Epithelial cell of esophagus (primary cell): ENCODE results near the gene GAS2L1.

Experiments used
- DNase-seq: peaks from one replicate; pipeline ENCODE4 v3.0.0; 2010; ENCODE audit warnings: low read depth
- H3K4me3 ChIP-seq: 2 replicates; pipeline ENCODE4 v1.5.1; 2011; ENCODE audit warnings: mild to moderate bottlenecking, low read length, control low read depth
- TF ChIP-seq, protein P1 (sequence below): IDR thresholded peaks from 2 replicates; pipeline ENCODE4 v1.5.1; 2011; ENCODE audit warnings: low read depth, mild to moderate bottlenecking, low read length, control low read depth, inconsistent platforms; ENCODE audit not compliant: insufficient read depth; ENCODE audit errors: missing control alignments

Gene GAS2L1

DNA sequence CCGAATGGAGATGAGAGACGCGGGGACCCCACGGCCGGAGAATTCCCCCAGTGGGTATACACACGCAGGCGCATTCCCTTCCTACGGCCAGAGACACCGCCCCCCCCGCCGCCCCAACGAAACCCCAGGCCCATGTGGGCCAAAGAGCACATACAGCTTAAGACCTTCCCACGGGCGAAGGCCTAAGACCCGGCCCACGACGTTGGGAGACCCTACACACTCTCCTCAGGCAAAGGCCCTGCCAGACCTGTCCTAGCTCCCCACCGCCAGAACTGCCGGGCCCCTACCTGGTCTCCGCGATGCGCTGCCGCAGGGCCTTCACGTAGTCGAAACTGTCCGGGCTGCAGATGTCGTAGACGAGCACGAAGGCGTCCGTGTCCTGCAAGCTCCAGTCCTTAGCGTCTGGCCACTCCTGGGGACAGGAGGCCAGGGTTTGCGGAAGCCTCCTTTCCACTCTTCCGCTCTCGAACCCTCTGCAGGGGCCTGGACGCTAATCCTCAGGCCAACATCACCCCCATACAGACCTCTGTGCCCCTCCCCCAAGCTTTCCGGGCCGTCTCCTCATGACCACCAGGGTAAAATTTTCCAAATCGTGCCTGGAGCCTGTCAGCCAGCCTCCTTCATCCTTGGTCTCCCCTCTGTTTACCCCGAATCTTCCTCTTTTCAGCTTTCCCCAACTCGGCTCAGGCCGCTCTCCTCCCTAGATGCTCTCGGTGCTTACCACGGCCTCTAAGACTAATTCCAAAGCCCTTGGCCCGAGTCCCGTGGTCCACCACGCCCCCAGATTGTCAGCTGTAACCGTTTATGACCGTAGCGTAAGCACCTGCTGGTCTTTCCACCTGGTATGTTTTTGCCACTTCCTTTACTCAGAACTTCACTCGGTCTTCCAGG, 7.4 kb downstream of the GAS2L1 start:
- H3K4me3 ChIP-seq, result no peak overlapping the region
- TF ChIP-seq, protein P1, sequence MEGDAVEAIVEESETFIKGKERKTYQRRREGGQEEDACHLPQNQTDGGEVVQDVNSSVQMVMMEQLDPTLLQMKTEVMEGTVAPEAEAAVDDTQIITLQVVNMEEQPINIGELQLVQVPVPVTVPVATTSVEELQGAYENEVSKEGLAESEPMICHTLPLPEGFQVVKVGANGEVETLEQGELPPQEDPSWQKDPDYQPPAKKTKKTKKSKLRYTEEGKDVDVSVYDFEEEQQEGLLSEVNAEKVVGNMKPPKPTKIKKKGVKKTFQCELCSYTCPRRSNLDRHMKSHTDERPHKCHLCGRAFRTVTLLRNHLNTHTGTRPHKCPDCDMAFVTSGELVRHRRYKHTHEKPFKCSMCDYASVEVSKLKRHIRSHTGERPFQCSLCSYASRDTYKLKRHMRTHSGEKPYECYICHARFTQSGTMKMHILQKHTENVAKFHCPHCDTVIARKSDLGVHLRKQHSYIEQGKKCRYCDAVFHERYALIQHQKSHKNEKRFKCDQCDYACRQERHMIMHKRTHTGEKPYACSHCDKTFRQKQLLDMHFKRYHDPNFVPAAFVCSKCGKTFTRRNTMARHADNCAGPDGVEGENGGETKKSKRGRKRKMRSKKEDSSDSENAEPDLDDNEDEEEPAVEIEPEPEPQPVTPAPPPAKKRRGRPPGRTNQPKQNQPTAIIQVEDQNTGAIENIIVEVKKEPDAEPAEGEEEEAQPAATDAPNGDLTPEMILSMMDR, result no peak
- no peak for DNase-seq

DNA sequence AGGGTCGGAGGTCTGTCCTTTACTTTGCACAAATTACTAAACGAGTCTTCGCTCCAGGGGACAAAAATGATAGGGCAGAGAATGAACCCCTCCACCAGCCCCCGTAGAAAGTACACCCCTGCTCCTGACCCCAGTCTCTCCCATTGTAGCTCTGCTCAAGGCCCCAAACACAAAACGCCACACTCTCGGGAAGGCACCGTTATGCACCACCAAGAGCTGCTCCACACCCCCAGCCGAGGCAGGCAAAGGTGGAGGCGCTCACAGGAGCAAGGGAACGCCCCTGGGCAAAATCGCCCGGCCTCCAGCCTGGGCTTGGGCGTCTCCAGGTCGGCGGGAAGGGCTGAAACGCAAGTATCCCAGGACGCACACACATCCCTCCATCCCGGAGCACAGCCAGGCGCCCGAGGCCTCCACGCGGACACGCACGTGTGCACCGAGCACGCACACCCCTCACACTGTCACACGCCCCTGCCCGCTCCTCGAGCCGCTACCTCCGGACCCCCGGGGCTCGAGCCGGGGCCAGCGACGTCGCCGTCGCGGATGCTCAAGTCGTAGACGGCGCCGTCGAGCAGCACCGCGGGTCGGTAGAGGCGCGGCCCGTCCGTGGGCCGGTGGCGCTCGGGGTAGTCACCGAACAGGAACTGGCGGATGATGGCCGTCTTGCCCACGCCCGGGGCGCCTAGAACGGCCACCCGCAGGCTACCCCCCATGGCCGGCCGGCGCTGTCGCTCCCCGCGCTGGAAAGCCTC, 8.3 kb downstream of the GAS2L1 start:
- H3K4me3 ChIP-seq, result no peak overlapping the region
- TF ChIP-seq, protein P1, result no peak
- no peak for DNase-seq

DNA sequence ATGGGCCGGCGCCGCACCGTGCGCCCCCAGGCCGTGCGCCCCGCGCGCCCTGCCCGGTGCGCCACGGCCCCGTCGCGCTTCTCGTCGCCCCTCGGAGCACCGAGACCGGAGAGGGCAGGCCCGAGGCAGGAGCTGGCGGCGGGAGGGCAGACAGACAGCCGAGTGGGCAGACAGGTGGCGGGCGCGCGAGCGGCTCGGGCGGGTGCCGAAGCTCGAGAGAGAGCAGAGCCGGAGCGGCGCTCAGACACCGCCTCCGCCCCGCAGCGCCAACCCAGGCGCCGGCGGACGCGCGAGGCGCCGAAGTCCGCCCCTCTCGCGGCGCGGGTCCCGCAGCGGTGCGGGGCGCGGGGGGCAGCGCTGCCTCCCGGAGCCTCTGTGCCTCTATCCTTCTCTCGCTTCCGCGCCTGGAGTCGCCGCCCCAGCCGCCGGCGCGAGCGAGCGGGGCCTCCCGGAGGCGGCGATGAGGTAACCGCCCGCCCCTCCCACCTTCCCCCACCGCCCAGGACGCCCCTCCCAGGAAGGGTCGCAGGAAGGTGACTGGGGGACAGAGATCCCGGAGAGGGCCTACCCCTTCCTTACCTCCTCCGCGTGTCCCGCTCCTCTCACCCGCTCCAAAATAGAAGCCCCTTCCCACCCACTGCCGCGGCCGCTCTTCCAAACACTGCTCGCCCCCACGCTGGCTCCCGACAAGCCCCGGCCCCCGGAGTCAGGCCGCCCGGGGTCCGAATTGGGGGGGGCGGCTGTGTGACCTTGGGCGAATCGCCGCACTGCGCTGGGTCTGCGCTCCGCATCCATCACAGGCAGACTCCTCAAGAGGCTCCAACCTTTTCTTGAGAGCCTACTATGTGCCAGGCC, 9.1 kb downstream of the GAS2L1 start, which contains the start of gene RASL10A:
Gene RASL10A (minus strand): TSS at position 412 of the 855 bp plus-strand sequence. CDS start 451 bp downstream, outside the sequence.
- TF ChIP-seq, protein P1, result no peak
- no peak within 1 kb of the TSS for H3K4me3 ChIP-seq
- peak; percentile 23 for DNase-seq

DNA sequence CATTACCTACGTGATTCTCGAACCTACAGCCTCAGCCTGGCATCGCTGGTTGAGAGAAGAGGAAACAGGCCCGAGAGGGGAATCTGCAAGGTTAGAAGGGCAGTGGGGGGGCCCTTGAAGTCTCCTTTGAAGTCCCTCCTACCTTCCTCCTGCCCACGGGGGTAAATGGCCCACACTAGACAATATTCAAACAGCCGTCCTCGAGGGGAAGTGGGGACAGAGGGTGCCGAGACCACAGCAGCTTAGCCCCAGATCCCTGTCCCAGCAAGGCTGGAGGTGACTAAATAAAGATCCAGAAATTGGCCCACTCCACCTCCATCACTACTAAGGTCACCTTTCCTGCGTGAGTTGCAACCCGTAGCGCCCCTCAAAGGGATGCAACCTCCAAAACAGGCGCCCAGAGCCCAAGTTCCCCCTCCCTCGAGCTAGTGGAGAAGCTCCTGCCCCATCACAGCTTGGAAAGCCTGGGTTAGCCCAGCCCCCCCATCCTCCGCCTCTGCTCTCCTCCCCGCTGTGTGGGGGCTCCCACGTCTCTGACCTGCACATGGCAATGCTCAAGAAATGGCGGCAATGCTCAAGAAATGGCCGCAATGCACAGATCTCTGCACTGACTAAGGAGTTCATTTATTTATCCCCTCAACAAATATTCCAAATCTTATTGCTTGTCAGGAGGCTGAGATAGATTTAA, 9.8 kb downstream of the GAS2L1 start:
- no peak for DNase-seq
- TF ChIP-seq, protein P1, result no peak
- no peak overlapping the region for H3K4me3 ChIP-seq

DNA sequence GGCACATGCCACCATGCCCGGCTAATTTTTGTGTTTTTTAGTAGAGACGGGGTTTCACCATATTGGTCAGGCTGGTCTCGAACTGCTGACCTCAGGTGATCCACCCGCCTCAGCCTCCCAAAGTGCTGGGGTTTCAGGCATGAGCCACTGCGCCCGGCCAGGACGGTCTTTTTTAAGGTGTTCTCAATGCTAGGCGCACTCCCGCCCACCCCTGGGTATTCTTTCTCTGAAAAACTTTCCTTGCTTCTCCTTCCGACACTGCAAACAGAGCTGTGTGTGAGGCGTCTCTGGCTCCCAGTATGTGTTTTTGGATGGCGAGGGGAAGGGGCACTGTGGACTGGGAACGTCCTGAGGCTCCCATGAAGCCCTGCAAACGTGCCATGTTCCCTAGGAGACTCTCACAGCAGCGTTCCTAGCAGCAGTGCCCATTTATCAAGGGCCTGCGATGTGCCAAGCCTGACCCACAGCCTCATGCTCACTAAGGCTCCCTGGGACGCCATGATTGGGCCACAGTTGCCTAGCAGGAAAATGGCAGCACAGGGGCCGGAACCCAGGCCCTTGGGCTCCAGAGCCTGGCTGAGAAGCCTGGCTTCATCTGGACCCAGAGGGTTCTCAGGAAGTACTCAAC, 11.5 kb downstream of the GAS2L1 start:
- DNase-seq, result no peak
- H3K4me3 ChIP-seq, result no peak overlapping the region
- TF ChIP-seq, protein P1, result no peak
